Daoy (cell line): ENCODE data around the gene SLFN12. TPM values are rescaled to one million over a fixed set of nuclear protein-coding genes. Genes with fewer than 3 reads are reported as not detected.
"Not testable (repeated sequence)": the region's sequence is repeated elsewhere in the genome, so short reads cannot be mapped to it uniquely, and the experiment has no call there.

Experiments used
- DNase-seq: peaks from one replicate; pipeline ENCODE4 v3.0.0-alpha.2; 2015; ENCODE audit warnings: low read depth
- total RNA-seq: library from RNA; depleted of rRNA; stranded (reverse); fragments of >200 nt; shearing (Covaris generic); gene quantifications from 2 replicates; pipeline ENCODE4 v1.2.3, GENCODE V29; 2014; rRNA removed

SLFN12 gene
- total RNA-seq, result 21.4 and 24.3 TPM in 2 replicates

DNA sequence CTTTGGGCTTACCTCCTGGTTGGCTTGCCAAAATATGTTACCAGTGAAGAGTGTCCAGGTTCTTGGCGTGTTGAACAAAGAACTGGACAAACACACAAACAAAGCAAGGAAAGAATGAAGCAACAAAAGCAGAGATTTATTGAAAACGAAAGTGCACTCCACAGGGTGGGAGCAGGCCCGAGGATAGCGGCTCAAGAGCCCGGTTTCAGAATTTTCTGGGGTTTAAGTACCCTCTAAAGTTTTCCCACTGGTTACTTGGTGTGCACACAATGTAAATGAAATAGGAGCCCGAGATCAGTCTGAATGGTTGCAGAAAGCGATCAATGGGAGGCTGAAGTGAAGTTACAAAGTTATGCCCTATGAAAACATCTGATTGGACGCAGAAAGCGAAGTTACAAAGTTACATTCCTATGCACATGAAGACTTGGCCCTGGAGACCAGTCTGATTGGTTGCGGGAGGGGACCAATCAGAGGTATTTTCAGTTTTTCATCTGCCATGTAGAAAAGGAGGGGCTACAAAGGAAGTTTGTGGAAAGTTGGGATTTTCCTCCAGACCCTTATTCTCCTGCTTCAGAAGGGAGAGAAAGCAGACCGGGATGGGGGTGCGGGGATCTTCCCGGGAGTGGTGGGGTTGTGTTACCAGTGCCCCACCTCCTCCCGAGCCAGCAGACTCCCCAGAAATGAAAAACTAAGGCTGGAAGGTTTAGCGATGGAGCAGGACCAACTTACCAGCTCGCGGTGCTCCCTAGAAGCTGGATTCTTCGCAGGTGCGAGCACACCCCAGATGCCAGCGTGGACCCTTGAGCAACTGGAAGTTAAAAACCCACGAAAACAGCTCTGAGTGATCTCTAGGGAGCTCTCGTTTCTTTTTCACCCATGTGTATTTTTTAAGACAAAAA is at the start of gene SLFN12:
Gene SLFN12, minus strand, starts transcription at position 325 of the 899 bp plus-strand sequence. CDS start 9,472 bp downstream, outside the sequence.
- peak; percentile 90 for DNase-seq

DNA sequence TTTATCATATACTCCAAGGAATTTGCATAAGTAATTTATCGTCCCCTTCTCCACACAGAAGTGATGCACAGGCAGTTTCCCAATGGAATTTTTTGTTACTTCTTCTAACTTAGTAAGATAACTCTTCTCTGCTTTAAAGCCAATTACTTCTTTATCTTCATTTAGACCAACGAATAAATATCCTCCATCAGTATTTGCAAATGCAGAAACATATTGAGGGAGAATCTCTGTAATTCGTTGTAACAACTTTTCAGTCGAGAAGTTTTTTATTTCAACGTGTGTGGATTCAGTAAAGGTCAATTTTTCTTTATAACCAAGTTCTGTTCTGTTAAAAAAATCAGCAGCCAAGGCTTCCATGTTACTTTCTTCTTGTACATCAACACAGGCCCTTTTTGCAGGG is 47.0 kb upstream of the SLFN12 start:
- no peak for DNase-seq

DNA sequence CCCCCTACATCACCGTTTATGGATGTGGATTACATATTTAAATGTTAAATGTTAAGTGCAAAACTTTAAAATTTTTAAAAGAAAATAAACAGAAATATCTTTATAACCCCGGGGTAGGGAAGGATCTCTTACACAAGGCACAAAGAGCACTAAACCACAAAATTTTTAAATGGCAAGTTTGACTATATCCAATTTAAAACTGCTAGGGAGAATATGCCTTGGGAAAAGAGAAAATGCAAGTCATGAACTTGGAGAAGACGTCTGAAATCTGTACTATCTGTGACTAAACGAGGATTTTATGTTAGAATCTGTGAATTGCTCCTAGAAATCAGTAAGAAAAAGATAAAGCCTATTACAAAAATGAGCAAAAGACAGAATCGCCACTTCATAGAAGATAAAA is 44.9 kb upstream of the SLFN12 start:
- no peak for DNase-seq

DNA sequence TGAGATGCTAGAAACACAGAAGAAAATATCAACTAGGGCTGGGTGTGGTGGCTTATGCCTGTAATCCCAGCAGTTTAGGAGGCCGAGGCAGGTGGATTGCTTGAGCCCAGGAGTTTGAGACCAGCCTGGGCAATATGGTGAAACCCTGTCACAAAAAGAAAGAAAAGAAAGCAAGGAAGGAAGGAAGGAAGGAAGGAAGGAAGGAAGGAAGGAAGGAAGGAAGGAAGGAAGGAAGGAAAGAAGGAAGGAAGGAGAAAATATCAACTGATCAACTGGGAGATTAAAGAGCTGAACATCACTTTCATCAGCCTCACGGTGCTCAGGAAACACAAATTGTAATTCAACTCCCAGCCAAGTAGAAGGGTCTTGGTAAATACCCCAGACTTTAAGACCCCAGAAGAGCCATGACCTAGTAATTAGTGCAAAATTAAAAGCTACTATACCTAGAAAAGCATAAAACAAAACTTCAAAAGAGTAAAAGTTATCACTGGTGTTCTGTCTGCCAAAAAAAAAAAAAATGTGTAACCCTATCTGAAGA is 44.1 kb upstream of the SLFN12 start:
- no peak for DNase-seq

DNA sequence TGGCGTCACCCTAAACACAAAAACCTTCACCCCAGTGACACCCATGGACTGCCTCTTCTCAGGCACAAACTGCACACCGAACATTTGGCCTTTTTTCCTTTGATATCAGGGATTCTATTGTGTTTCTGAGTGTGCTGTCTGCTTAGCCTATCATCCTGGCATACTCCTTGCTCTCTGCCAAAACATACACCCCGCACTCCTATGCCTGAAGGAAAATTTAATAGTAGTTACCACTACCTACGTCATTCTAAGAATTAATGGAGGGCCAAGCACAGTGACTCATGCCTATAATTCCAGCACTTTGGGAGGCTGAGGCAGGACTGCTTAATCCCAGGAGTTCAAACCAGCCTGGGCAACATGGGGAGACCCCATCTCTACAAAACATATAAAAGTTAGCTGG is 36.2 kb upstream of the SLFN12 start:
- DNase-seq, result no peak

DNA sequence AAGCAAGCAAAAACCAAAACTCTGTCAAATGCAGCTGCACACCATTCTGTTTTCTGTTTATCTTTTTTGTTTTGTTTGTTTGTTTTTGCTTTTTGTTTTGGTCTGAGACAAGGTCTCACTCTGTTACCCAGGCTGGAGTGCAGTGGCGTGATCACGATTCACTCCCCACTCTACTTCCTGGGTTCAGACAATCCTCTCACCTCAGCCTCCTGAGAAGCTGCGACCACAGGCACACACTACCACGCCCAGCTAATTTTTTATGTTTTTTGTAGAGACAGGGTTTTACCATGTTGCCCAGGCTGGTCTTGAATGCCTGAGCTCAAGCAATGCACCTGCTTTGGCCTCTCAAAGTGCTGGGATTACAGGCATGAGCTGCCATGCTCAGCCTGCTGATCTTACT is 35.5 kb upstream of the SLFN12 start:
- no peak for DNase-seq

DNA sequence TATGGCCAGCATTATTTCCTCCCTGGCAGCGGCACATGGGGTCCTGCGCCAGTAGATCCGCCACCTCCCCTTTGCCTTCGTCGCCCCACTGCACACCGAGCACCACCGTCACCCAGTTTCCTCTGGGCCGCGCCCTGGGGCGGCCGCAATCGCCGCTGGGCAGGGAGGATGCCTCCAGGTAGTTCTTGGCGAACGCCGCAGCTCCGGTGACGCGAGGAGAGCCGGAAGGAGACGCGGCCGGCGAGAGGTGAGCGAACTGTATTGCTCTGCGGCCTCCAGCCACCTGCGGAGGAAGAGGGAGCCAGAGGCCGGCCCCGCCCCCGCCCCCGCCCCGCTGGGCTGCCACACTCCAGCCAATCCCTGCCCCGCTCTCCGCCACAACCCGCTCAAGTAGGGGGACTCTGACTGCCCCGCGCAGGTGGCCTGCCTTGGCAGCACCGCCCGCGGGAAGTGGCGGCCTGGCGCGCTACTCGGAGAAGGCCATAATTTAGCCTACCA is 28.1 kb upstream of the SLFN12 start:
- peak; percentile 42 for DNase-seq

DNA sequence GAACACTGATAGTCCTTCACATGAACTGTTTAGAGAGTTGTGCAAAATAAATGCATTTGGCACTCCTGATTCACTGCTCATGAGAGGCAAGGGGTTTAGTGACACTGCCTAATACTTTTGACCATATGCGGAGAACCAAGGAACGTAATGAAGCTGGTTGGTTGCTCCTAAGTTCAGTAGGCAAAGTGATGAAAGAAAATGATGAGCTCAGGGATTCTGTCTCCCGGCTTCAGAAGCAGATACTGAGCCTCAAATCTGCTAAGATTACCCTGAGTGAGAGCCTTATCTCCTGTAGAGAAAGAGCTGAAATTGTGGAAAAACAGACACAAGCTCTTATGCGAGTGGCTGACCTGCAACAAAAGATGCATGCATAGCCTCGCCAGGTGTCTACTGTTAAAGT is 21.7 kb upstream of the SLFN12 start:
- DNase-seq, result not testable (repeated sequence)

DNA sequence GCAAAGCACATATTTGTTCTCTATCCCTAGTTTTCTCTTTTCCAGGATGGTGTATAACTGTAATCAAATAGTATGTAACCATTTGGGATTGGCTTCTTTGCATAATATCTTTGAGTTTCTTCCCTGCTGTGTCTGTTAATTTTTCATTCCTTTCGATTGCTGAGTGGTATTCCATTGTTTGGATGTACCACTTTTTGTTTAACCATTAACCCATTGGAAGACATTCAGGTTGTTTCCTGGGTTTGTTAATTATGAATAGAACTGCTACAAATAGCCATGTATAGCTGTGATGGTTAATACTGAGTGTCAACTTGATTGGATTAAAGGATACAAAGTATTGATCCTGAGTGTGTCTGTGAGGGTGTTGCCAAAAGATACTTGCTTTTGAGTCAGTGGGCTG is 20.9 kb upstream of the SLFN12 start:
- no peak for DNase-seq

DNA sequence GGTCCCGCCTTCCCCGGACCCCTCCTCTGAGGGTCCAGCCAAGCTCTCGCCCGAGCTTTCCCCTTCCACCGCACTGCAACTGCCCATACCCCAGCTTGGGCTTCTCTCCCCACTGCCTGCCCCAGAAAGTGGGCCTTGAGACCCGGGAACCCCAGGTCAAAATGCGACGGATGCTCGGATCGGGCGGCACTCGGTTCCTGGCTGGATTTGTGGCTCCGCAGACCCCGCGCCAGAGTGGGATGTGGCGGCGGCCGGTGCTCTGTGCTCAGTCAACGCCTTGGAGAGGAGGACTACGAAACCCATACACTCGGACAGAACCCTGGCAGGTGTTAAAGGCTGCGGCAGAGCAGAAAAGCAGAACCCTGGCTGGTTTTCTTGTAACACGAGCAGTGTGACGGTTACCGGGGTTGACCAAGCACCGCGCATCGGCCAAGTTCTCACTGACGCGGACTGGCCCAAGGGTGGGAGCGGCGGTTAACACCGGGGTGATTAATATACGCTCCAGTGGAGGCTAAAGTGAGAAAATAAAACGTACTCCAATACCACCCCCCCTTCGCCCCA is 17.2 kb upstream of the SLFN12 start:
- DNase-seq, result no peak

DNA sequence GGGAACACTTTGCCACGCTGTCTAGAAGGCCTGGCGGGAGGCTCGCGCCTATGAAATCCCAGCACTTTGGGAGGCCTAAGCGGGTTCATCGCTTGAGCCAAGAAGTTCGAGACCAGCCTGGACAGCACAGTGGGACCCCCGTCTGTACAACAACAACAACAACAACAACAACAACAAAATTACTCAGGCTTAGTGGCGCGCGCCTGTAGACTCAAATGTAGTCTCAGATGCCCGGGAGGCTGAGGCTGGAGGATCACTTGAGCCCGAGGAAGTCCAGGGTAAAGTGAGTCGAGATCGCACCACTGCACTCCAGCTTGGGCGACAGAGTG is 16.6 kb upstream of the SLFN12 start:
- DNase-seq, result no peak

DNA sequence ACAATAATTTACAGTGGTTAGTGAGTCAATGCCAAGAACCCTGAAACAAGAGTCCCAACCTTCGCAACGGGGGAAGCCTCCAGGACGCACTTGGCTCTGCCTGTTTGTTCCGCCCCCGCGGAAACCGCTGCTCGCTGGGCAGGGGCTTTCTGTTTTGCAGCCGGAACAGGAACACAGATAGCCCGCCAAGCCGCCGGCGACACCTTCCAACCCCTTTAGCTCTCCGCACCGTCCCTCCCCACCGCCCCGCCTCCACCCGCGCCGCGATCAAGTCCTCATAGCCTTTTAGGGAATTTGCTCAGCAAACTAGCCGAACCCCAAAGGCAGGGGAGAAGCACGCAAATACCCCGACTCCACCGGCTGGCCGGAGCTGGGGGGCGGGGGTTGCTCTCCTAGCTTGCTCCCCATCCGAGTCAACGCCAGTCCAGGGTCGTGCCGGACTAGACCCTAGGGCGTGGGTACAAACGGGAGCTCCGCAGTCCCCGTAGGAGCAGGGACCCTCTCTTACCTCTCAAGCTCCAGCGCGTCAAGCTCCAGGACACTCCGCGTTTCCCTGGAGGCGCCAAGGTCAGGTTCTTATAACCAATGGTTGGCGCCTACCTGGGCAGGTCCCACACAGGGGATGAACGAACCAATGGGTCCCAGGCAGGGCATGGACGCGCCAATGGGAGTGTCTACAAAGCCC is 16.1 kb upstream of the SLFN12 start, which contains the start of gene SLFN13:
Gene SLFN13, minus strand, starts transcription at position 553 of the 685 bp plus-strand sequence. CDS start 3,086 bp downstream, outside the sequence.
- DNase-seq, result peak; percentile 89

DNA sequence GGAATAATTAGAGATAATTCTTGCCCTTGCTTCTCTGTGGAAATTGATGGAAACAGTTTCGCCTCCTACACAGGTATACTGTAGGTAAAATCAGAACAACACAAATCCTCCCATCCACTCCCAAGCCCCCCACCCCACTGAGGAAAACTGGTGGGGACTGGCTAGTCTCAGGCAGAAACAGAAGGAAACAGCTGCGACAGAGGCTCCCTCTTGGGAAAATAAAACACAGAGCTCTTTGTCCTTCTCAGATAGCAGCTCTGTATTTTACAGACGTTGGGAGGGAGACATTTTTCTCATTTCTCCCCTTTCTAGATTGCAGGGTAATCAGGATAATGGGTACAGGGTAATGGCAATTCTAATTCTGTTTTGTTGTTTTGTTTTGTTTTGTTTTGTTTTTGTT is 15.2 kb upstream of the SLFN12 start:
- no peak for DNase-seq

DNA sequence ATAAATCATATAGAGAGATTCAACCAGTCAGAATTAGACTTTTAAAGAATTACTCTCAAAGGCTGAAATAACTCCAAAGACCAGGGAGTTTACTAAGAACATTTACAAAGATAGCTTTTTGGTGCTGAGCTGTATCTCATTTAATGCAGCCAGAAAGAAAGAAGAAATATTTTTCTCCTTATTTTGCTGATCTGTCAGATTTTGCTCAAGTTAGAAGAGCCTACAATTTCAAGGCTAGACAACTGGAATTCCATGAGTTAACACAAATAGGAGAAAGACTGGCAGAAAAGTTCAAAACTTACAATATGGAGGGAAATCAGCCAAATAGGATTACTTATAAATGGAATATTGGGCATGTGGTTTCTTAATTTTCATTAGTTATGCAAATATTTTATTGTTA is 6.1 kb upstream of the SLFN12 start:
- no peak for DNase-seq

DNA sequence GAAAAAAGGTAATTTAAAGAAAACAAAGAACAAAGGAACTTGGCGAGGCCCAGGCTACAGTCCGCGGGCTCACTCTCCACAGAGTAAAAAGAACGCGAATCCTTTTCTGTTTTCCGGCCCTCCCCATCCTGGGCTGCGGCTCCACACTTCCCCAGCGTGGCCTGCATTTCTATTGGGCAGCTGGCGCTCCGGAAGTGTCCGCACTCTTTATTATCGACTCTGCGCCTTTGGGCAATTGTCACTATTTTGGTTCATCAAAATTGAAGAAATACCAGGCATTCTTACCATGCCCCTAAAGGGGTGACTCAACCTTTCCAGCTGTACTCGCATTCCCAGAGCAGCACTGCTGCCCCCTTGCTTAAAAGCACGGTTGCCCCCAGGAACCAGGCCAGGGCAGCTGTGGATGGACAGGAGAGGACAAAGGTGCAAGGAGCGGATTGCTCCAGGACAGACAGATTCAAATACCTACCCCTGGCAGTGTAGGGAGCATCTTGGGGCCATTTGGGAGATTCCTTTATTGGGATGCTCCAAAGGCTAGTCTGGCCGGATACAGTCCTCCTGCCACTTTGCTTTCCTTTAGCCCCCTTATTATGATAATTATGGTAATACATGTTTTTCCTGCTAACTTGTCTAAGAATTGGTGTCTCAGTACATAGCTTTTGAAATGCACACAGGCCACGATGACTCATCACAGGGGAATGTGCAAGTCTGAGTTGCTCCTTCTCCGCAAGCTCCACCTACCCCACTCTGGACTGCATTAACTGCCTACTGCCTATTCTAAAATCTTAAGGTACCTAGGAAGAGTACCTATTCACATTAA is 985 bp upstream of the SLFN12 start:
- peak; percentile 98 for DNase-seq

DNA sequence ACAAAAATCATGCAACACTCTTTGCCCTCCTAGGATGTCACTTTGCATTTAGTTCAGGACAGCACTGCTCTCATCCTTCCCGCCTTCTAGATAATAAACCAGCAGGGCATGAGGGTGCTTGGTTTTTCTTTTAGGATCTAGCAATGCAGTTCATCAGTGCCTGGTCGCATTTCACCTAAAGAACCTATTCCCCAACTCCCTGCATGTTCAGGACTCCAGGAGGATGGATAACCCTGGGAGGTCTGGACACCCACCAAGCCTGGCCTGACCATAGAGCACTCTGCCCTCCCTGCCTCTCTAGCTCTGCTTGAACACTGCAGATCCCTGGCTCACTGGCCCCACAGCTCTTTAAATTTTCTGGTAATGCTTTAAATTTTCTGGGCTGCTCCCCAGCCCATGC is 2.6 kb downstream of the SLFN12 start:
- DNase-seq, result no peak

DNA sequence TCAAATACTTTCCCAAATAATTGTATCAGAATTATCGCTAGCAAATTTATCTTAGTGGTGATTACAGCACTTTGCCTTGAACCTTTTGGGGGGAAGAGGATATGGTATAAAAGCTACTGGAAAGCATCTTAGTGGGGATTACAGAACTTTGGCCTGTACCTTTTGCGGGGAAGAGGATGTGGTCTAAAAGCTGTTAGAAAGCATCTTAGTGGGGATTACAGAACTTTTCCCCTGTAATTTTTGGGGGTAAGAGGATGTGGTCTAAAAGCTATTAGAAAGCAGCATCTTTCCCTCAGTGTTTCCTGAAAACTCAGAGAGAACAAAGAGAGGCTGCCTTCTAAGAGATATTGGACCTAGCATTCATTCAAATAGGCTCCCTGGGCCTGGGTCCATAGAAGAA is 4.1 kb downstream of the SLFN12 start:
- no peak for DNase-seq

DNA sequence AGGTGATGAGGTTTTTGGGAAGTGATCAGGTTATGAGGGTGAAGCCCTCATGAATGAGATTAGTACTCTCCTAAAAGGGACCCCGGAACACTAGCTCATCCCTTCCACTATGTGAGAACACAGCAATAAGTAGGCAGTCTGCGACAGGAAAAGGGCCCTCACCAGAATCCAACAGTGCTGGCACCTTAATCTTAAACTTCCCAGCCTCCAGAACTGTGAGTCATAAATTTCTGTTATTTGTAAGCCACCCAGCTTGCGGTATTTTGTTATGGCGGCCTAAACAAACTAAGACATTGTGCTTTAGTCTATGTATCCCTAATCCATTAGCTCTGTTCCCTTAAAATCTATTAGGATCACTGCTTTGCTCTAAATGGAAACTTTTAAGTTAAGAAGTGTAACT is 8.5 kb downstream of the SLFN12 start:
- peak; percentile 15 for DNase-seq

DNA sequence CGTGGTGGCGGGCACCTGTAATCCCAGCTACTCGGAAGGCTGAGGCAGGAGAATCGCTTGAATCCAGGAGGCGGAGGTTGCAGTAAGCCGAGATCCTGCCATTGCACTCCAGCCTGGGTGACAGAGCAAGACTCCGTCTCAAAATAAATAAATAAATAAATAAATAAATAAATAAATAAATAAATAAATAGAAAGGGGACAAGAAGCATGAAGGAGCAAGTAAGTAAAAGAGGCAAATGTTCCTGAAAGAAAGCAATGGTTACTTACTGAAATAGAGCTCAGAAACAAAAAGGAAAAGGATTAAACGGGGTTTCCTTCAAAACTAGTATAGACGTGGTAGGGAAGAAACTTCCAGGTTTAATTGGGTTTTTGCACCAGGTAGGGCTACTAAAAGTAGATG is 11.2 kb downstream of the SLFN12 start:
- DNase-seq, result not testable (repeated sequence)

DNA sequence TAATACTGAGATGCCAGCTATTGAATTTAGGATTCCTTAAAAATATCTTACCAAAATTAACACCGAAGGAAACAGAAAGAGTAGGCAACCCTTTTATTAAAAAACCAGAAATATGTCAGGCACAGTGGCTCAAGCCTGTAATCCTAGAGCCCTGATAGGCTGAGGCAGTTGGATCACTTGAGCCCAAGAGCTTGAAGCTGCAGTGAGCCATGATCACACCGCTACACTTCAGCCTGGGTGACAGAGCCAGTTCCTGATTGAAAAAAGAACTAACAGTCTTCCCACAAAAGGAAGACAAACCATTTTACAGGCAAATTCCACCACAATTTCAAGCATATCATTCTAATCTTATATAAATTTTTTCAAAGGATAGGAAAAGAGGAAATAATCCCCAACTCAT is 15.6 kb downstream of the SLFN12 start:
- no peak for DNase-seq

DNA sequence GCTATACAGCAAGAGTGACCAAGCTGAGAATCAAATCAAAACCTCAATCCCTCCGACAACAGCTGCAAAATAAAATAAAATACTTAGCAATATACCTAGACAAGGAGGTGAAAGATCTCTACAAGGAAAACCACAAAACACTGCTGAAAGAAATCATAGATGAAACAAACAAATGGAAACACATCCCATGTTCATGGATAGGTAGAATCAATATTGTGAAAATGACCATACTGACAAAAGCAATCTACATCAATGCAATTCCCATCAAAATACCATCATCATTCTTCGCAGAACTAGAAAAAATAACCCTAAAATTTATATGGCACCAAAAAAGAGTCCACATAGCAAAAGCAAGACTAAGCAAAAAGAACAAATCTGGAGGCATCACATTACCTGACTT is 17.6 kb downstream of the SLFN12 start:
- DNase-seq, result not testable (repeated sequence)
